MM.1S (cell line): ENCODE data around the gene BICRAL.

ENCODE experiments used
- DNase-seq: peaks from one replicate; pipeline ENCODE4 v3.0.0-alpha.2; 2015
- H2AFZ ChIP-seq: fragments of 300-600 bp; sonication (generic); 2 replicates; pipeline ENCODE4 v1.6.0; 2016; ENCODE audit warnings: antibody characterized with exemption, low read length
- H3F3A ChIP-seq: fragments of 300-600 bp; sonication (generic); 2 replicates; pipeline ENCODE4 v1.6.1; 2016; ENCODE audit warnings: mild to moderate bottlenecking, antibody characterized with exemption, low read length, moderate library complexity, mixed read lengths; ENCODE audit not compliant: insufficient read depth
- H3K27ac ChIP-seq: fragments of 300-600 bp; sonication (generic); 2 replicates; pipeline ENCODE4 v1.5.1; 2016; ENCODE audit warnings: mild to moderate bottlenecking, low read length
- H3K27me3 ChIP-seq: fragments of 300-600 bp; sonication (generic); replicated peaks from 2 replicates; pipeline ENCODE4 v1.6.0; 2016; ENCODE audit warnings: low read length; ENCODE audit not compliant: insufficient read depth
- H3K36me3 ChIP-seq: fragments of 300-600 bp; sonication (generic); replicated peaks from 2 replicates; pipeline ENCODE4 v1.6.1; 2016; ENCODE audit warnings: mild to moderate bottlenecking, low read length, mixed read lengths; ENCODE audit not compliant: insufficient read depth
- H3K4me1 ChIP-seq: fragments of 300-600 bp; sonication (generic); 2 replicates; pipeline ENCODE4 v1.6.1; 2016; ENCODE audit warnings: low read length, mixed read lengths
- H3K4me2 ChIP-seq: fragments of 300-600 bp; sonication (generic); 2 replicates; pipeline ENCODE4 v1.6.0; 2016; ENCODE audit warnings: low read depth, low read length
- H3K4me3 ChIP-seq: fragments of 300-600 bp; sonication (generic); 2 replicates; pipeline ENCODE4 v1.5.1; 2016; ENCODE audit warnings: low read length, mixed read lengths
- H3K79me2 ChIP-seq: fragments of 300-600 bp; sonication (generic); 2 replicates; pipeline ENCODE4 v1.6.1; 2016; ENCODE audit warnings: mixed run types, low read length, mixed read lengths
- H3K9ac ChIP-seq: fragments of 300-600 bp; sonication (generic); 2 replicates; pipeline ENCODE4 v1.6.1; 2016; ENCODE audit warnings: low read length, mixed read lengths
- H3K9me2 ChIP-seq: fragments of 300-600 bp; sonication (generic); replicated peaks from 2 replicates; pipeline ENCODE4 v1.6.1; 2016; ENCODE audit warnings: mild to moderate bottlenecking, low read length, mixed read lengths; ENCODE audit not compliant: insufficient read depth
- H3K9me3 ChIP-seq: fragments of 300-600 bp; sonication (generic); replicated peaks from 2 replicates; pipeline ENCODE4 v1.6.1; 2016; ENCODE audit warnings: mild to moderate bottlenecking, low read length, mixed read lengths; ENCODE audit not compliant: insufficient read depth
- H4K20me1 ChIP-seq: fragments of 300-600 bp; sonication (generic); 2 replicates; pipeline ENCODE4 v1.6.1; 2016; ENCODE audit warnings: mild to moderate bottlenecking, low read length, moderate library complexity, mixed read lengths; ENCODE audit not compliant: insufficient read depth
- CTCF ChIP-seq: fragments of 300-600 bp; sonication (generic); IDR thresholded peaks from 2 replicates; pipeline ENCODE4 v1.5.1; 2016; ENCODE audit warnings: antibody characterized with exemption, low read length, mixed read lengths
- EZH2 ChIP-seq: fragments of 300-600 bp; sonication (generic); optimal IDR thresholded peaks from 2 replicates; pipeline ENCODE3; 2017; ENCODE audit warnings: low read depth, mild to moderate bottlenecking, antibody characterized with exemption, low read length, mixed read lengths
- EZH2phosphoT487 ChIP-seq: fragments of 300-600 bp; sonication (generic); IDR thresholded peaks from 2 replicates; pipeline ENCODE4 v1.6.1; 2018; ENCODE audit warnings: antibody characterized with exemption, low read length

Gene BICRAL

DNA sequence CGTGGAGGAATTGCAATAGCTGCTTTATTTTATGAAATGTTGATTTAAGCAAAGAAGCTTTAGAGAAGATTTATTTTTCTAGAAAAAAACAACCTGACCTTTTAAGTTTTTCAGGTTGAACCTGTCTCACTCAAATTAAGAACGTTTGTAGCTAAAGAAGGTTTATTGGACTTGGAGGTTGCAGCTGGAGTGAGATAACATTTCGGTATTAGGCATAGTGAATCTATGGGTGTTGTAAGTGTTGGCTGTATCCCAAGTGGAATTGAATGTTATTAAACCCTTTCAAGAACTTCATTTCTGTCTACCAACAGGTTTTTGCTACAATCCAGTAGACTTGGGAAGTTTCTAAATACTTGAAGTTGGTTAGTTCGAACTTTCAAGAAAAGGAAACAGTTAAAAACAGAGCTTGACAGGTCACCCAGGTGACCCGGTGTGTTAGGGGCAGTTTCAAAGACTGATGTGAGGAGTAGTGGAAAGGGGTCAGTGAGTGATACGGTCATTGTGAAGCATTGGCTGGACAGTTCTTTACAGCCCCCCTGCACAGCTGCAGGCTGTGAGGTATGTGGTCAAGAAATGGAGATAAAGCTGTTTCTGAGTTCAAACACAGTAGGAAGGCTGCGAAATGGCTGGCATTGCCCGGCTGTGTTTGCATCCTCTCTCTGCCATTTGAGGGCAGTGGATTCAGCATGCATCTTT is 33.5 kb upstream of the BICRAL start:
- DNase-seq: no peak
- Histone ChIP-seq H3K4me1 (no peaks in the 10 kb centered on the region), H3F3A (peaks cover 8% of the 10 kb centered on the region; the same call in 1 of the 2 replicates), H3K27ac (no peak overlapping the region), H3K9ac (no peak overlapping the region), H3K27me3 (no peaks in the 10 kb centered on the region), H3K36me3 (no peaks in the 10 kb centered on the region), H3K9me3 (no peaks in the 10 kb centered on the region), H4K20me1 (no peaks in the 10 kb centered on the region), H3K4me2 (peak overlapping the region; percentile 65; the same call in 1 of the 2 replicates), H3K9me2 (no peaks in the 10 kb centered on the region), H2AFZ (no peak overlapping the region), H3K79me2 (peaks cover 28% of the 10 kb centered on the region), H3K4me3 (no peak overlapping the region)
- no peak for TF ChIP-seq CTCF
- TF ChIP-seq EZH2: no peak
- no peak for TF ChIP-seq EZH2phosphoT487

GRCh38 chr6:42751055-42751454 is 30.8 kb upstream of the BICRAL start:
- no peak overlapping the region for H3K4me2 ChIP-seq
- H2AFZ ChIP-seq: no peak overlapping the region
- H3K4me3 ChIP-seq: no peak overlapping the region
- DNase-seq: no peak
- TF ChIP-seq EZH2 (no peak), EZH2phosphoT487 (no peak), CTCF (no peak)
- no peaks in the 10 kb centered on the region for H3K4me1 ChIP-seq
- peaks cover 8% of the 10 kb centered on the region for H3K79me2 ChIP-seq
- H3K36me3 ChIP-seq: no peaks in the 10 kb centered on the region
- no peaks in the 10 kb centered on the region for H3K27me3 ChIP-seq
- no peaks in the 10 kb centered on the region for H3K9me2 ChIP-seq
- H3F3A ChIP-seq: peaks cover 8% of the 10 kb centered on the region; the same call in 1 of the 2 replicates
- no peaks in the 10 kb centered on the region for H3K9me3 ChIP-seq
- H3K27ac ChIP-seq: no peak overlapping the region
- H4K20me1 ChIP-seq: no peaks in the 10 kb centered on the region
- no peak overlapping the region for H3K9ac ChIP-seq

DNA sequence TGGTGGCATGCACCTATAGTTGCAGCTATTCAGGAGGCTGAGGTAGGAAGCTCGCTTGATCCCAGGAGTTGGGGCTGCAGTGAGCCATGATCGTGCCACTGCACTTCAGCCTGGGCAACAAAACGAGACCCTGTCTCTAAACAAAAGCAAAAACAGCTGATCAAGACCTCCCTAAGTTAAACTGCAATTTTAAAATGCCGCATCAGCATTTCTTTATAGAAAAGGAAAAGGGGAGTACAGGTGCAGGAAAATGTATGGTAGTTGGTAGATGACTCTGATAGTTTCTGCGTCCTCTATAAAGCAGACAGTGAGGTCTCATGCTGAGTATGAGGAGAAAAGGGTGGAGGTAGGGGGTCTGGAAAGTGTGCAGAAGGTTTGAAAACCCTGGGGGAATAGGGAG is 27.1 kb upstream of the BICRAL start:
- Histone ChIP-seq H3F3A (no peaks in the 10 kb centered on the region), H3K4me3 (no peak overlapping the region), H3K4me2 (no peak overlapping the region), H3K79me2 (no peaks in the 10 kb centered on the region), H3K27ac (no peak overlapping the region), H3K9ac (no peak overlapping the region), H3K9me3 (no peaks in the 10 kb centered on the region), H4K20me1 (no peaks in the 10 kb centered on the region), H2AFZ (no peak overlapping the region), H3K9me2 (no peaks in the 10 kb centered on the region), H3K36me3 (no peaks in the 10 kb centered on the region), H3K27me3 (no peaks in the 10 kb centered on the region), H3K4me1 (no peaks in the 10 kb centered on the region)
- DNase-seq: no peak
- TF ChIP-seq CTCF: no peak
- no peak for TF ChIP-seq EZH2
- TF ChIP-seq EZH2phosphoT487: no peak
